ENCODE data around the gene KRTAP5-9. TPM values are rescaled to one million over a fixed set of nuclear protein-coding genes. Genes with fewer than 3 reads are reported as not detected.
"Not testable (repeated sequence)": the region's sequence is repeated elsewhere in the genome, so short reads cannot be mapped to it uniquely, and the experiment has no call there.

KRTAP5-9 gene, protein sequence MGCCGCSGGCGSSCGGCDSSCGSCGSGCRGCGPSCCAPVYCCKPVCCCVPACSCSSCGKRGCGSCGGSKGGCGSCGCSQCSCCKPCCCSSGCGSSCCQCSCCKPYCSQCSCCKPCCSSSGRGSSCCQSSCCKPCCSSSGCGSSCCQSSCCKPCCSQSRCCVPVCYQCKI
- 10.3 TPM for total RNA-seq

DNA sequence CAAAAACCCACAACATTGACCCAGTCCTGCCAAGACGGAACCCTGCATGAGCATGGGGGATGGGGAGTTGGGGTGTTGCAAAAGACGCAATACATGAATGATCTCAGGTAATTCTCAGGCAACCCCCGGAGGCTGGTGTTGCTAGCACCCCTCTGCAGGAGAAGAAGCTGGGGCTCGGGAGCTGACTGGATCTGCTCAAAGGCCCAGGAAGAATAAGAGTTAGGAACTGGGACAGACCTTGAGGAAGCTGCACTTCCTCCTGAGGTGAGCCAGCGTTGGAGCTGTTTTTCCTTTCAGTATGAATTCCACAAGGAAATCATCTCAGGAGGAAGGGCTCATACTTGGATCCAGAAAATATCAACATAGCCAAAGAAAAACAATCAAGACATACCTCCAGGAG, at the start of gene KRTAP5-9:
Gene KRTAP5-9 (plus strand): TSS at position 301 of the 400 bp plus-strand sequence. CDS start 238 bp downstream, outside the sequence.
- no peak for DNase-seq (ENCODE audit: low spot score)

DNA sequence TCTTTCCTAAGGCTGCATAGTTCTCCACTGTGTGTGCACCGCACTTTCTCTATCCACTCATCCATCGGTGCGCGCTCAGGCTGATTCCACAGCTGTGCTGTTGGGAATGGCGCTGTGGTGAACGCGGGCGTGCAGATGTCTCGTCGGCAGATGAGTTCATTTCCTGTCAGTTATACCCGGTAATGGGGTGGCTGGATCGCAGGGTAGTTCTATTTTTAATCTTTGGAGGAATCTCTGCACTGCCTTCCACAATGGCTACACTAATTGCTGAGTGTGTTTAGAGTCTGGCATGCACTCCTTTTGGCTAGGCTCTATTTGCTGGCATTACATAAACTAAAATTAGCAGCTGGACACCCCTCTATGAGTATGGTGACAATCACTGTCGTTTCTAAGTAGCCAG, 49.1 kb upstream of the KRTAP5-9 start:
- DNase-seq (ENCODE audit: low spot score): no peak

- DNase-seq (ENCODE audit: low spot score): no peak
Observed at GRCh38 chr11:71499546-71499945, 48.7 kb upstream of the KRTAP5-9 start.

DNA sequence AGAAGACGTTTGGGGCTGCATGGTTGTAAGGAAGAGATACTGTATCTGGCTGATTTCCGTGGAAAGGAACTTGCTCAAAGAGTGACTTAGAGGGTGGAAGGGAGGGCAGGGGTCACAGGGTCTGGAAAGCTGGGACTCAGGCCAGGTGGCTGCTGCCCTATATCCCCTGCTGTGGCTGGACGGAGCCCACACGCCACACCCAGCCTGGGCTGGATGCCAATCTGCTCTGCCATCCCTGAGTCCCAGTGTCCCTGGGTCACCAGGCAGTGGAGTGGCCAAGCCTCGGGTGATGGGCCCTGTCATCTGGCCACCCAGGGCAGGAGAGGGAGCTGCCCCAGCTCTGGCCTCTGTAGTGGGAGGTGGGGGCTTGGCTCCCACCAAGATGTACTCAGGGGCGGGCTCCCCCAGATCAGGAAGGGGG, 47.6 kb upstream of the KRTAP5-9 start:
- no peak for DNase-seq (ENCODE audit: low spot score)

DNA sequence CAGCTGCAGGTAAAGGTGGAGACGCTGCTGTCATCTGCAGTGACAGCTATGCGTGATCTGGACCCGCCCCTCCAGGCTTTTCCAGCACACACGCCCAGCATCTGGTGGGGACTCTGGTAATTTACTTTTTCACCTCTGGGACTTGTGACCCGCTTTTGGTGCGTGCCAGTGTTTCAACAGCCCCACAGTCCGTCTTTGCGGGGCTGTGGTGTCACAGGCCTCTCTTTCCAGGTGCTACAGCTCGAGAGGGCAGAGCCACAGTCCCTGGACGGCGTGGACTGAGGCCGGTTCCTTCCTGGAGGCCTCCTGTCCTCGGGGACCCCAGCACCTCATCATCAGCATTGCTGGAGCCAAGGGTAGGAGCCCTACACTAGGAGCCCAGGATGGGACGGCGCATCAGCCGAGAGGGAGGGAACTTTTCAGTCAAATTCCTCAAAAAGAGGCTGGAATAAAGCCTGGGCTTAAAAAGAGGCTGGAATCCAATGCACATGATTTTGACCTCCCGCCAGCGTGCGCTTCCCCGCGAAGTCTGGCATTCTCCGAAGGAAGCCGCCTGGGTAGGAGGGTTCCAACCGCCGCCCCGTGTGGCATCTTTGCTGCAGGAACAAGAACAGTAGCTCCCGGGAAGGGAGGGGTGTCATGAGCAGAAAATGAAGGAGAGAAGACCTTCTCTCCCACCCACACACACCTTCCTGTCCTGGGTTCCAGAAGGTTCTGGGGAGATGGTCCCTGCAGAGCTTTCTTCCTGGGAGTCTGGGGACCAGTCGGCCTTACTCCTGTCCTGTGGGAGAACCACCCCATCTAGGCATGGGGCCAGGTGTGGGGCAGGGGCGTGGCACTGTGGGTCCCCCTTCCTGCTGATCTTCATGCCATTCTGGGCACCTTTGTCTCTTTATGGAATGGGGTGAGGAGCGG, 46.9 kb upstream of the KRTAP5-9 start:
- no peak for DNase-seq (ENCODE audit: low spot score)

DNA sequence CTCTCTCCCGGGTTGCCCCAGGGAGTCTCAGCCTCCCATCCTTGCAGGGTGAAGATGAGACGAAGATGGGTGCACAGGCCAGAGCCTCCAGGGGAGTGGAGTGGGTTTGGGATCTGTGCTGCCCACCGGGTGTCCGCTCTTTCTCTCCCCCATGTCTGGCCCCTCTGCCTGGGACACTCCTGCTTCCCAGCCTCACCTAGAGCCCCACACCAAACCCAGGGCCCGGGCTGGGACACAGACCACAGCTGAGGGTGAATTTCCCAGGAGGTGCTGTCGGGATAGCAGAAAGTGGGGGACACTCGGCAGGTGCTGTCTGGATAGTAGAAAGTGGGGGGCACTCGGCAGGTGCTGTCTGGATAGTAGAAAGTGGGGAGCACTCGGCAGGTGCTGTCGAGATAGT, 46.2 kb upstream of the KRTAP5-9 start:
- DNase-seq (ENCODE audit: low spot score): no peak

DNA sequence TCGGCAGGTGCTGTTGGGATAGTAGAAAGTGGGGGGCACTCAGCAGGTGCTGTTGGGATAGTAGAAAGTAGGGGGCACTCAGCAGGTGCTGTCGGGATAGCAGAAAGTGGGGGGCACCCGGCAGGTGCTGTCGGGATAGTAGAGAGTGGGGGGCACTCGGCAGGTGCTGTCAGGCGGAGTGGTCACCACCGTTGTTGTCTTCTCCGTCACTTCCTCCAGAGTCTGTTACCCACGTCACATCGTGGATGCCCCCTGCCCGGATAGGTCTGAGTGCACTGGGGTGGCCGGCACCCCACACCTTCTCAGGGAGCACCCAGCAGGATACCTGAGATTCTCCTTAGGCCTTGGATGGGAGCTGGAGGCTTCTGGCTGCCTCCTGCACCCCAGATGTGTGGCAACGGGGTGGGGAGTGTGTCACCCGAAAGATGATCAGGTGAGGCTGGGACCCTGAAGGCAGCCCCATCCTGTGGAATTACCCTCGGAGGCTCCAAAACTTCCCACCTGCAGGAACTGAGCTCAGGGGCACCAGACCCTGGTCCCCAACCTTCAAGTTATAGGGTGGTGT, 45.3 kb upstream of the KRTAP5-9 start:
- DNase-seq (ENCODE audit: low spot score): no peak

- DNase-seq (ENCODE audit: low spot score): no peak
Observed at GRCh38 chr11:71504531-71504930, 43.7 kb upstream of the KRTAP5-9 start.

- no peak for DNase-seq (ENCODE audit: low spot score)
Observed at GRCh38 chr11:71505001-71505400, 43.2 kb upstream of the KRTAP5-9 start.

DNA sequence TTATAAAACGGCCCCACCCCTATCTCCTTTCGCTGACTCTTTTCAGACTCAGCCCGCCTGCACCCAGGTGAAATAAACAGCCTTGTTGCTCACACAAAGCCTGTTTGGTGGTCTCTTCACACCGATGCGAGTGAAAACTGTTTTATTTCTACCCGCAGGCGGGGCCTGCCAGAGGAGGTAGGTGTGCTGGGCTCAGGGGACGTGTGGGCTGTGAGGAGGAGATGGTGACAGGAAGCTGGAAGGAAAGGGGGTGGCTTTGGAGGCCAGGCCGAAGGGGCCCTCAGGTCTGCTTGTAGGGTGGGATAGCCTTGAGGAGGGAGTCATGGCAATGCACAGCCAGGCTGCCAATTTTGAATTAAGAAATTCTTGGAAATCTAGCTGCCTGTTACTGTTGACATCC, 42.4 kb upstream of the KRTAP5-9 start:
- no peak for DNase-seq (ENCODE audit: low spot score)

DNA sequence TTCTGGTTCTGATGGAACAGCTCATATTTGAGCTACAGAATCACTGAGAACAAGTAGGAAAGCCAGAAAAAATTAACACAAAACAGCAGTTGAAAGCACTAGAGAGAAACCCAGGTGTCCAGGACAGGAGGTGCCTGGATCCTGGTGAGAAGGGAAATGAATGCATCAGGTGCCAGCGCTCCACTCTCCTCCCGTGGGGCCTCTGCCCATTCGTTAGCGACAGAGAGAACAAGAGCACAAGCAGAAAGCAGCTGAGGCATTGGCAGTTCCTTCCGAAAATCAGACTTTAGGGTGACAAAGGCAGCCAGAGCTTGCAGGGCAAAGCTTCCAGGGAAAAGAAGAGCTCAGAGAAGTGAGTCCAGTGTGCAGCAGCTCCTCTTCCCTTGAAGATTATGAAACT, 41.1 kb upstream of the KRTAP5-9 start:
- DNase-seq (ENCODE audit: low spot score): no peak

DNA sequence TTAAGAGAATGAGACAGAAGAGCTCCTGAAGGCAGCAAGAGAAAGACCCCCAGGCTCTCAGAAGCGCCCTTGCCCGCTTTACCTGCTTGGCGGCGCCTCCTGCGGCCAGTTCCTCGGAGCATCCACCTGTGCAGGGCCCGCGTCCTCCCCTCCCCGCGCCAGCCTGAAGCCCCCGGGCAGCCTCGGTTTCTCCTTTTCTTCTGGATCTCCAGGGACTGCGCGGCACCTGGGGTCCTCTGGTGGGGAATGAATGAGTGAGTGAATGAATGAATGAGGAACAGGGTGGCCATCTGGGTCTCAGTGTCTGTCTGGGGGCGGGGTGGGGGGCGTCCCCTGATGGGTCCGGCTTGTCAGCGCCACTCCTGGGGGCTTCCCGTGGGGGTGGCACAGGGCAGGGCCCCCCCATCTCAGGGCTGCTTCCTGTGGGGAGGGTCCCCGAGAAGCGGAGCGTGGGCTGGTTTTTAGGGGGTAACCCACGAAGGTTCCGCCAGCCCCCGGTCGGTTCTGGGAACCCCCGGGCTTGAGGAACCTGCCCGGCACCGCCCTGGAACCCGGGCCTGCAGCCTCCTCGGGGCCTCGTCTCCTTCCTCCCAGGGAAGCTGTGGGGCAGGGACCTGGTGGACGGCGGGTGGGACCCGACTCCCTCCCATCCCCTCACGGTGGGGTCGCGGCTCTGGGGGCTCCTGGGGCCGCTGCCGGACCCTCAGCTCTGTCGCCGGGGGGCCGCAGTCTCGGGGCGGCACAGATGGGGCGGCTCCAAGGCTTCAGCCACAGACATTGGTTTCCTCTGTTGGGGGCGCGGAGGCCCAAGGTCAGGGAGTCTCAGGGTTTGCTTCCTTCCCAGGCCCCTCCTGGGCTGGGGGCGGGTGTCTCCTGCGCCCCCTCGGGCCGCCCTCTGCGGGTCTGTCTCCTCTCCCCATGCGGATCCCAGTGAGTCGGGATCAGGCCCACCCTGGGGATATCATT, 29.4 kb upstream of the KRTAP5-9 start:
- no peak for DNase-seq (ENCODE audit: low spot score)

DNA sequence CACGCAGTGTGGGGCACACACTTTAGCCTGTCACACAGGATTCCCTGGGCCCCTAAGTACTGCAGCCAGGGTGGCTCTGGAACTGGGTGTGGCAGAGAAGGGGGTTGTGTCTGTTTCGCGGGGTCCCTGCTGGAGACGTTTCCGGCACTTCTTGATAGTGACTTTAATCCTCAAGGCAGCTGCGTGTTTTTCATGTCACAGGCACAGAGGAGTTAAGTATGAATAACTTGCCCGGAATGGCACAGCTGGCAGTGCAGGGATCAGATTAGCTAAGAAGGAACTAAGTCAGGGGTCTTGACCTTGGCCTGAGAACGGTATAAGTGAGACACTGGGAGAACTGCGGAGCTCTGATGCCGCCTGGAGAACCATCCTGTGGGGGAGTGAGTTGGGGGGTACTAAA, 28.7 kb upstream of the KRTAP5-9 start:
- no peak for DNase-seq (ENCODE audit: low spot score)

GRCh38 chr11:71525188-71525937, 22.9 kb upstream of the KRTAP5-9 start:
- no peak for DNase-seq (ENCODE audit: low spot score)

DNA sequence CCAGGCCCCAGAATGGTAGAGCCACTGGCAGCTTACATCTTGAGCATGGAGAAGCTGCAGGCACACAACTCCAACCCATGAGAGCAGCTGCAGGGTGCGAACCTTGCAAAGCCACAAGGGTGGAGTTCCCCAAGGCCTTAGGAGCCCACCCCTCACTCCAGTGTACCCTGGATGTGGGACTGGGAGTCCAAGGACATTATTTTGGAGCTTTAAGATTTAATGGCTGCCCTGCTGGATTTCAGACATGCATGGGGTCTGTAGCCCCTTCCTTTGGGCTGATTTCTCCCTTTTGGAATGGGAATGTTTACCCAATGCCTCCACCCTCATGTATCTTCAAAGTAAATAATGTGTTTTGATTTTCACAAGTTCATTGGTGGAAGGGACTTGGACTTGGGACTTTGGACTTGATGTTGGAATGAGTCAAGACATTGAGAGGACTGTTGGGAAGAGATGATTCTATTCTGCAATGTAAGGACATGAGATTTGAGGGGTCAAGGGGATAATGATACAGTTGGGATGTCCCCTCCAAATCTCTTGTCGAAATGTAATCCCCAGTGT, 22.2 kb upstream of the KRTAP5-9 start:
- DNase-seq (ENCODE audit: low spot score): no peak

DNA sequence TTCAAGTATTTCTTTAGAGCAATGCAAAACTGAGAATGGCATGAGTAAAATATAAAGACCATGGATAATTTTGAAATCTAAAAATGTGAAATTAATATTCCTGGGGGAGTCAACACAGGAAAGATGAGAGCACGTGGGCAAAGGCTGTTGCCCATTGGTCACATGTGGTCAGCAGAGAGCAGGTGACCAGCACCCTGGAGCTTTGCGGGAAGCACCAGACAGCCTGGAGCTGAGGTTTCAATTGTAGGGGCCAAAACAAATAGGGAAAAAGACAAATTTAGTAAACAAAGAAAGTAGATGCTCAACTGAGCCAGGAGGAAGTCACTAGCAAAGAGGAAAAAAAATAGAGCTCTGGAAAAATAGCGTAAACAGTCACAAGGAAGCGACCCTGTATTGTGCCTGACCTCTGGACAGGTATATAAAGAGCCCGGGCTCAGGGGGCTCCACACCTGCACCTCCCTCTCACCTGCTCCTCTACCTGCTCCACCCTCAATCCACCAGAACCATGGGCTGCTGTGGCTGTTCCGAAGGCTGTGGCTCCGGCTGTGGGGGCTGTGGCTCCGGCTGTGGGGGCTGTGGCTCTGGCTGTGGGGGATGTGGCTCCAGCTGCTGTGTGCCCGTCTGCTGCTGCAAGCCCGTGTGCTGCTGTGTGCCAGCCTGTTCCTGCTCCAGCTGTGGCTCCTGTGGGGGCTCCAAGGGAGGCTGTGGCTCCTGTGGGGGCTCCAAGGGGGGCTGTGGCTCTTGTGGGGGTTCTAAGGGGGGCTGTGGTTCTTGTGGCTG, 21.2 kb upstream of the KRTAP5-9 start, which contains the start of gene KRTAP5-7:
Gene KRTAP5-7 (plus strand): TSS at position 472 of the 780 bp plus-strand sequence. CDS start 34 bp downstream, at position 506.
- not testable (repeated sequence) for DNase-seq (ENCODE audit: low spot score)

GRCh38 chr11:71527576-71528210, 20.5 kb upstream of the KRTAP5-9 start:
- no peak for DNase-seq (ENCODE audit: low spot score)

GRCh38 chr11:71530602-71531001, 17.6 kb upstream of the KRTAP5-9 start:
- DNase-seq (ENCODE audit: low spot score): no peak

GRCh38 chr11:71532036-71532610, 16.1 kb upstream of the KRTAP5-9 start:
- no peak for DNase-seq (ENCODE audit: low spot score)
